SU-DHL-6 (cell line): ENCODE results near the gene MARK3.

Experiments
- H2AFZ ChIP-seq: fragments of 200-600 bp; sonication (generic); 2 replicates; pipeline ENCODE4 v1.6.1; 2014; ENCODE audit warnings: low read depth, mild to moderate bottlenecking, moderate library complexity, mixed read lengths, antibody characterized with exemption, low read length; ENCODE audit not compliant: severe bottlenecking
- H3F3A ChIP-seq: fragments of 200-600 bp; shearing (Covaris generic); 2 replicates; pipeline ENCODE4 v1.6.0; 2016; ENCODE audit warnings: antibody characterized with exemption, mild to moderate bottlenecking; ENCODE audit not compliant: insufficient read depth
- H3K27ac ChIP-seq: fragments of 200-600 bp; sonication (generic); 2 replicates; pipeline ENCODE4 v1.5.1; 2016; ENCODE audit warnings: low read depth, mild to moderate bottlenecking, low read length, moderate library complexity, mixed read lengths
- H3K27me3 ChIP-seq: fragments of 200-600 bp; sonication (generic), shearing (Covaris generic); 2 replicates; pipeline ENCODE4 v1.6.0; 2014; ENCODE audit warnings: mild to moderate bottlenecking, low read length
- H3K36me3 ChIP-seq: fragments of 200-600 bp; sonication (generic); 2 replicates; pipeline ENCODE4 v1.6.1; 2014; ENCODE audit warnings: mild to moderate bottlenecking, low read length, mixed read lengths
- H3K4me2 ChIP-seq: fragments of 300-600, 200-600 bp; shearing (Covaris generic), sonication (generic); 2 replicates; pipeline ENCODE4 v1.6.0; 2014; ENCODE audit warnings: low read length, low read depth, mild to moderate bottlenecking; ENCODE audit not compliant: poor library complexity, severe bottlenecking
- H3K4me3 ChIP-seq: fragments of 200-600 bp; sonication (generic); 2 replicates; pipeline ENCODE4 v1.5.1; 2014; ENCODE audit warnings: antibody characterized with exemption, low read length, mild to moderate bottlenecking, mixed read lengths; ENCODE audit not compliant: insufficient read depth, poor library complexity, severe bottlenecking
- H3K79me2 ChIP-seq: fragments of 200-600 bp; sonication (generic); 2 replicates; pipeline ENCODE4 v1.6.1; 2014; ENCODE audit warnings: mild to moderate bottlenecking, low read length, moderate library complexity; ENCODE audit not compliant: insufficient read depth
- H3K9ac ChIP-seq: fragments of 200-600 bp; sonication (generic); 2 replicates; pipeline ENCODE4 v1.7.0; 2014; ENCODE audit warnings: mild to moderate bottlenecking, low read length
- H3K9me2 ChIP-seq: fragments of 200-600 bp; sonication (generic); replicated peaks from 2 replicates; pipeline ENCODE4 v1.6.1; 2014; ENCODE audit warnings: low read length; ENCODE audit not compliant: insufficient read depth
- H3K9me3 ChIP-seq: fragments of 200-600 bp; sonication (generic); 2 replicates; pipeline ENCODE4 v1.6.1; 2014; ENCODE audit warnings: low read length, mixed read lengths; ENCODE audit not compliant: insufficient read depth
- H4K20me1 ChIP-seq: fragments of 200-600 bp; sonication (generic); 2 replicates; pipeline ENCODE4 v1.6.1; 2014; ENCODE audit warnings: low read depth, mild to moderate bottlenecking, antibody characterized with exemption, low read length, moderate library complexity, mixed read lengths
- CTCF ChIP-seq: fragments of 200-600 bp; sonication (generic); IDR thresholded peaks from one replicate; pipeline ENCODE4 v1.5.1; 2017; ENCODE audit warnings: antibody characterized with exemption, mild to moderate bottlenecking, low read length, moderate library complexity; ENCODE audit not compliant: insufficient read depth, poor library complexity, severe bottlenecking
- EZH2phosphoT487 ChIP-seq: fragments of 200-600 bp; sonication (generic), shearing (Covaris generic); conservative IDR thresholded peaks from 2 replicates; pipeline ENCODE4 v1.6.1; 2018; ENCODE audit warnings: mild to moderate bottlenecking, antibody characterized with exemption, low read length, moderate library complexity, mixed read lengths

MARK3 gene

DNA sequence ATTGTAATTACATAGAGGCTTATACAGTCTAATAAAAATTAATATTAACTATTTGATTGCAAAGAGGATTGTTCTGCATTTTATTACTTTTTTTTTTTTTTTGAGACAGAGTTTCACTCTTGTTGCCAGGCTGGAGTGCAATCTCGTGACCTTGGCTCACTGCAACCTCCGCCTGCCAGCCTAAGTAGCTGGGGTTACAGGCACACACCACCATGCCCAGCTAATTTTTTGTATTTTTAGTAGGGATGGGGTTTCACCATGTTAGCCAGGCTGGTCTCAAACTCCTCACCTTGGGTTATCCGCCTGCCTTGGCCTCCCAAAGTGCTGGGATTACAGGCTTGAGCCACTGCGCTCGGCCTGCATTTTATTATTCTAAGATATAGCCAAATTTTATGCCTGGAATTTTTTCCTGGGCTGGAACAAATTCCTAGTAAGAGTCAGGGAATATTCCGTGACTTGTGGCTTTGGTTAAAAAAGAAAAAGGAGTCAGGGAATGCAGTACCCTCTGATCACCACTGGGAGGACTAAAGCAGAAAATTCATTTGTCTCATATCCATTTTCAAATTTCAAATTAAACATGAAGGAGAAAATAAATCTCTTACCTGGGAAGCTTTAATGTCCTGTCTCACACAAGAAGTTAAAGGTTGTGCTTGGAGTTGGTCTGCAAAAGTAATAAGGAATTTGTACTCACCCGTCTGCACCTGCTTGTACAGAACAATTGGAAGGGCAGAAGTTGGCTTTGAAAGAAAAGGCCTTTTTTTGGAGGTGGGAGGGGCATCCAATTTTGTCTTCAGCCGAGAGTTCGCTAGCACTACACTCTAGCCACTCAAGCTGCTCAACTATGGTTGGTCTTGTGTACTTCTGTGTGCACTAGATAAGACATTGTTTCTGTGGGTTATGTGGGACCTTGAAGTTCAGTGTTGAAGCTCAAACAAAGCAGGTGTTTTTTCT lies 8.7 kb downstream of the MARK3 start:
- TF ChIP-seq EZH2phosphoT487 (no peak), CTCF (peak; percentile 57)
- H2AFZ ChIP-seq, result no peak overlapping the region
- H3K9ac ChIP-seq, result no peak overlapping the region

GRCh38 chr14:103395244-103395643 lies 10.0 kb downstream of the MARK3 start:
- H3F3A ChIP-seq, result peaks cover 11% of the 10 kb centered on the region
- H3K9me2 ChIP-seq, result no peaks in the 10 kb centered on the region
- peaks cover 28% of the 10 kb centered on the region for H4K20me1 ChIP-seq
- H3K9ac ChIP-seq, result no peak overlapping the region
- no peak overlapping the region for H3K4me3 ChIP-seq
- peaks cover 99% of the 10 kb centered on the region for H3K79me2 ChIP-seq
- H3K4me2 ChIP-seq, result no peak overlapping the region
- H2AFZ ChIP-seq, result no peak overlapping the region
- H3K9me3 ChIP-seq, result no peaks in the 10 kb centered on the region
- no peaks in the 10 kb centered on the region for H3K27me3 ChIP-seq
- H3K27ac ChIP-seq, result no peak overlapping the region
- H3K36me3 ChIP-seq, result no peaks in the 10 kb centered on the region
- no peak for TF ChIP-seq CTCF
- TF ChIP-seq EZH2phosphoT487, result no peak

More for the DNA sequence above, 8.7 kb downstream of the MARK3 start:
- H3K27me3 ChIP-seq, result no peaks in the 10 kb centered on the region
- H4K20me1 ChIP-seq, result peaks cover 27% of the 10 kb centered on the region
- H3F3A ChIP-seq, result peaks cover 13% of the 10 kb centered on the region
- H3K36me3 ChIP-seq, result no peaks in the 10 kb centered on the region
- H3K4me2 ChIP-seq, result peak overlapping the region; percentile 14
- no peaks in the 10 kb centered on the region for H3K9me3 ChIP-seq
- no peaks in the 10 kb centered on the region for H3K9me2 ChIP-seq
- H3K79me2 ChIP-seq, result peaks cover 96% of the 10 kb centered on the region
- no peak overlapping the region for H3K4me3 ChIP-seq
- no peak overlapping the region for H3K27ac ChIP-seq

DNA sequence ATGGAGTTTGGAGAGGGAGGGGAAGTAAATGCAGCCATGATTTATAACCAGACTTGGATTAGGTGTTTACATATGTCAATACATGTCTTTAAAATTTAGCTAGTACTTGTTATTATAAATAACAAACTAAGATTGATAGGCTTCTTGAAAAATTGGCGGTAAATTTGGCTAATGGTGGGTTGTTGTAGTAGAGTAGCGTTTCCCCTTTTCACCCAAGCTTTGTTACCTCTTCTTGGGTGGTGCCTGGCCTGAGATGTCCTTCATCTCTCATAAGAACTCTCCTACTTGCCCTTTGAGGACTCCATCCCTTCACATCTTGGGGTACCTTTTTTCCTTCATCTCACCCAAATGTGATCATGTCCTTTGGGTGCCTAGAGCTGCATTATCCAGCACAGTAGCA lies 11.2 kb downstream of the MARK3 start:
- Histone ChIP-seq H3K36me3 (no peaks in the 10 kb centered on the region), H3K4me3 (no peak overlapping the region), H3K79me2 (peaks cover 100% of the 10 kb centered on the region), H3K27me3 (no peaks in the 10 kb centered on the region), H3K9me2 (no peaks in the 10 kb centered on the region), H3K9ac (no peak overlapping the region), H2AFZ (no peak overlapping the region), H3K27ac (no peak overlapping the region), H3F3A (0 out of 2 replicates have a peak, but pooled peaks cover 1% of the 10 kb centered on the region), H4K20me1 (peaks cover 28% of the 10 kb centered on the region), H3K4me2 (no peak overlapping the region), H3K9me3 (no peaks in the 10 kb centered on the region)
- no peak for TF ChIP-seq EZH2phosphoT487
- TF ChIP-seq CTCF, result no peak
